K562 (cell line): ENCODE results near the gene CRLF1. TPM values are rescaled to one million over a fixed set of nuclear protein-coding genes. Genes with fewer than 3 reads are reported as not detected.

Experiments
- CREB5 ChIP-seq: fragments of 250-450 bp; sonication (Bioruptor Pico); IDR thresholded peaks from 2 replicates; pipeline ENCODE4 v1.5.0; 2020; ENCODE audit warnings: mild to moderate bottlenecking
- CUX1 ChIP-seq: fragments of 200-800 bp; sonication (Bioruptor generic); IDR thresholded peaks from 2 replicates; pipeline ENCODE4 v1.6.1; 2016; ENCODE audit warnings: missing genetic modification characterization, missing compliant biosample characterization
- EGR1 ChIP-seq: fragments of 450-650 bp; conservative IDR thresholded peaks from 2 replicates; pipeline ENCODE4 v1.6.1; 2017; ENCODE audit warnings: mild to moderate bottlenecking
- EHMT2 ChIP-seq: fragments of 450-650 bp; IDR thresholded peaks from 2 replicates; pipeline ENCODE4 v1.6.1; 2018; ENCODE audit warnings: antibody characterized with exemption
- FOXA3 ChIP-seq, 2 experiments: fragments of 450-650 bp in 1 of 2; sonication (generic) in 1 of 2; formaldehyde crosslinking; IDR thresholded peaks in 1 of 2; conservative IDR thresholded peaks in 1 of 2; 2 replicates each; pipeline versions ENCODE4 v1.4.0 to v1.8.0; 2020 to 2022; ENCODE audit warnings: mild to moderate bottlenecking in 2 of 2, missing genetic modification reagents in 1 of 2
- FOXK1 ChIP-seq: sonication (generic); formaldehyde crosslinking; IDR thresholded peaks from 2 replicates; pipeline ENCODE4 v1.8.0; 2022; ENCODE audit warnings: missing genetic modification reagents, mild to moderate bottlenecking, borderline replicate concordance
- MCM2 ChIP-seq: fragments of 450-650 bp; IDR thresholded peaks from 2 replicates; pipeline ENCODE4 v1.6.1; 2017; ENCODE audit warnings: low read depth, mild to moderate bottlenecking
- MEIS2 ChIP-seq: fragments of 450-650 bp; IDR thresholded peaks from 2 replicates; pipeline ENCODE4 v1.6.1; 2014; ENCODE audit warnings: mild to moderate bottlenecking; ENCODE audit not compliant: partially characterized antibody
- MYNN ChIP-seq, 2 experiments: sonication (generic); formaldehyde crosslinking in 1 of 2; IDR thresholded peaks; 2 replicates each; pipeline versions ENCODE4 v1.5.0 to v1.6.1; 2016 to 2020; ENCODE audit warnings: antibody characterized with exemption in 1 of 2, missing genetic modification reagents in 1 of 2
- ZBTB1 ChIP-seq: sonication (generic); formaldehyde crosslinking; IDR thresholded peaks from 2 replicates; pipeline ENCODE4 v1.8.1; 2023; ENCODE audit warnings: missing genetic modification reagents, low read depth, mild to moderate bottlenecking, borderline replicate concordance
- ZNF318 ChIP-seq, 2 experiments: fragments of 450-650 bp; IDR thresholded peaks; 2 replicates each; pipeline ENCODE4 v1.6.1; 2016; ENCODE audit warnings: mild to moderate bottlenecking in 2 of 2, borderline replicate concordance in 1 of 2, low read depth in 1 of 2, moderate library complexity in 1 of 2
- polyA plus RNA-seq, 8 experiments: library from polyadenylated mRNA; depleted of rRNA in 4 of 8; stranded (reverse) in 5 of 8; unstranded in 3 of 8; fragments of >200 nt; fragmentation: Nextera tagmentation in 2 of 8; fragmentation: Illumina TruSeq in 1 of 8; extraction: Ambion mirVana in 2 of 8; extraction: Trizol in 1 of 8; gene quantifications; 2 replicates each; pipeline versions ENCODE4 v1.2.1 to v1.2.3, GENCODE V29; 2011 to 2014; ENCODE audit warnings: inconsistent platforms in 1 of 8, missing spikeins in 1 of 8
- total RNA-seq, 7 experiments: library from RNA; depleted of rRNA in 6 of 7; stranded (reverse); fragments of >200 nt in 6 of 7; fragmentation: Illumina TruSeq in 2 of 7; extraction: Trizol in 2 of 7; gene quantifications; 2 replicates each; pipeline versions ENCODE4 v1.2.1 to v1.2.3, GENCODE V29; 2011 to 2021; ENCODE audit warnings: low replicate concordance in 1 of 7

The CRLF1 gene
- total and polyA plus RNA-seq, 9 of the 15 experiments (the other 6 are each of a cell fraction or from before 2014, with no cell fraction given), result 0.85 to 3.6 (median 1.7) TPM

- TF ChIP-seq ZNF318 (IDR thresholded peaks at IDR 0.05; ENCODE audit: borderline replicate concordance in 1 of 2, low read depth in 1 of 2) (no peak), EHMT2 (0 out of 2 replicates have a peak, but pooled peaks have one; percentile 33), FOXK1 (CRISPR knock-in tag) (no peak), ZBTB1 (CRISPR knock-in tag) (no peak), EGR1 (no peak), MEIS2 (no peak), CREB5 (no peak), MYNN (IDR thresholded peaks at IDR 0.05) (no peak), MYNN (CRISPR knock-in tag; IDR thresholded peaks at IDR 0.05) (no peak), FOXA3 (CRISPR knock-in tag; conservative IDR thresholded peaks at IDR 0.05 in 1 of 2, IDR thresholded peaks at IDR 0.05 in 1 of 2) (no peak), CUX1 (CRISPR knock-in tag) (no peak), MCM2 (no peak)
Measured at GRCh38 chr19:18654469-18654868, 47.9 kb upstream of the CRLF1 start (continued).
